K562 (cell line): ENCODE results near the gene TP63. TPM values are rescaled to one million over a fixed set of nuclear protein-coding genes. Genes with fewer than 3 reads are reported as not detected.

Source experiments
- ATAC-seq: fragments of 200-7000 bp; cut with Tn5 transposase; 3 replicates; pipeline ENCODE4 v1.9.1; 2020; ENCODE audit warnings: moderate library complexity
- BruUV-seq: library from RNA; stranded (reverse); fragments of 400-500 nt; replicated peaks from 2 replicates; lab custom pipeline; 2021; lab: Mats Ljungman, UMichigan
- CTCF ChIA-PET: fragments of 300-600 bp; formaldehyde crosslinking; extraction: SDS; loops from one replicate; lab custom pipeline; 2021; ENCODE audit warnings: low intra/inter-chr PET ratio; lab: Yijun Ruan, JAX
- POLR2A ChIA-PET: fragments of 300-600, 350-650 bp; sonication (Branson Sonifier 250); formaldehyde crosslinking; extraction: SDS; loops from one replicate; lab custom pipeline; 2021; ENCODE audit warnings: antibody characterized with exemption, inconsistent platforms; lab: Yijun Ruan, JAX
- DNase-seq, 4 experiments: peaks; one replicate each; pipeline versions ENCODE4 v3.0.0 to v3.0.0-alpha.2; 2011 to 2018; ENCODE audit warnings: low spot score in 3 of 4, mixed read lengths in 3 of 4; ENCODE audit errors: extremely low read depth in 1 of 4
- FAIRE-seq: peaks from 2 replicates; lab custom pipeline; 2011; peaks lifted over from hg19 to GRCh38; lab: Jason Lieb, UNC
- H2AFZ ChIP-seq: 2 replicates; pipeline ENCODE4 v1.6.0; 2011; ENCODE audit warnings: low read depth, low read length, control low read depth, inconsistent platforms
- H3K27ac ChIP-seq: fragments of 200-600 bp; 3 replicates; pipeline ENCODE4 v1.8.0; 2011; ENCODE audit warnings: low read depth, mild to moderate bottlenecking, control low read depth, inconsistent platforms, low read length, moderate library complexity, mixed read lengths; ENCODE audit errors: extremely low read depth
- H3K27me3 ChIP-seq, 2 experiments: fragments of 300-600 bp in 1 of 2; 2 replicates in 1 of 2; 3 replicates in 1 of 2; pipeline versions ENCODE4 v1.6.0 to v1.8.0; 2011; ENCODE audit warnings: inconsistent platforms in 2 of 2, low read length in 2 of 2, mild to moderate bottlenecking in 1 of 2, mixed read lengths in 1 of 2, moderate library complexity in 1 of 2; ENCODE audit not compliant: control insufficient read depth in 2 of 2, insufficient read depth in 2 of 2
- H3K36me3 ChIP-seq: fragments of 300-600 bp; 3 replicates; pipeline ENCODE4 v1.8.0; 2011; ENCODE audit warnings: mild to moderate bottlenecking, low read length, inconsistent platforms; ENCODE audit not compliant: control insufficient read depth, insufficient read depth
- H3K4me1 ChIP-seq, 2 experiments: fragments of 200-600 bp in 1 of 2; replicated peaks in 1 of 2; 2 replicates in 1 of 2; 3 replicates in 1 of 2; pipeline versions ENCODE4 v1.5.1 to v1.8.0; 2011; ENCODE audit warnings: inconsistent platforms in 2 of 2, low read length in 2 of 2, mild to moderate bottlenecking in 1 of 2, mixed read lengths in 1 of 2, moderate library complexity in 1 of 2; ENCODE audit not compliant: control insufficient read depth in 2 of 2, insufficient read depth in 2 of 2
- H3K4me2 ChIP-seq: 2 replicates; pipeline ENCODE4 v1.6.1; 2011; ENCODE audit warnings: low read length, control low read depth, inconsistent platforms, mixed read lengths; ENCODE audit not compliant: insufficient read depth
- H3K4me3 ChIP-seq: fragments of 200-600 bp; sonication (generic), shearing (Covaris generic); 2 replicates; pipeline ENCODE4 v1.5.1; 2016; ENCODE audit warnings: control low read depth, inconsistent platforms
- H3K79me2 ChIP-seq: fragments of 200-600 bp; 3 replicates; pipeline ENCODE4 v1.8.0; 2011; ENCODE audit warnings: low read length, inconsistent platforms; ENCODE audit not compliant: control insufficient read depth, insufficient read depth
- H3K9ac ChIP-seq, 2 experiments: 2 replicates each; pipeline versions ENCODE4 v1.6.0 to v1.6.1; 2011; ENCODE audit warnings: low read depth in 2 of 2, low read length in 2 of 2, control low read depth in 1 of 2, inconsistent platforms in 1 of 2, mild to moderate bottlenecking in 1 of 2, mixed read lengths in 1 of 2; ENCODE audit not compliant: insufficient read depth in 1 of 2
- H3K9me1 ChIP-seq: one replicate; pipeline ENCODE4 v1.6.0; 2011; ENCODE audit warnings: inconsistent platforms, mild to moderate bottlenecking, low read length, moderate library complexity; ENCODE audit not compliant: control insufficient read depth, insufficient read depth
- H3K9me3 ChIP-seq: replicated peaks from 2 replicates; pipeline ENCODE4 v1.5.1; 2011; ENCODE audit warnings: low read depth, low read length, inconsistent platforms; ENCODE audit not compliant: control insufficient read depth, insufficient read depth
- H4K20me1 ChIP-seq: replicated peaks from 2 replicates; pipeline ENCODE4 v1.6.1; 2011; ENCODE audit warnings: low read length, inconsistent platforms, mixed read lengths; ENCODE audit not compliant: control insufficient read depth, insufficient read depth
- CREM ChIP-seq: IDR thresholded peaks from 2 replicates; pipeline ENCODE4 v1.6.1; 2014; ENCODE audit warnings: antibody characterized with exemption, low read depth
- ESRRB ChIP-seq: fragments of 250-450 bp; sonication (Bioruptor Pico); IDR thresholded peaks from 2 replicates; pipeline ENCODE4 v1.5.0; 2020; ENCODE audit warnings: mild to moderate bottlenecking, moderate library complexity, borderline replicate concordance
- FOS ChIP-seq: IDR thresholded peaks from 3 replicates; pipeline ENCODE4 v1.6.1; 2011; ENCODE audit not compliant: insufficient read length; ENCODE audit errors: extremely low read depth
- IRF2 ChIP-seq: sonication (generic); formaldehyde crosslinking; IDR thresholded peaks from 2 replicates; pipeline ENCODE4 v1.8.1; 2022; ENCODE audit warnings: mild to moderate bottlenecking, missing genetic modification reagents
- MYC ChIP-seq, 2 experiments: fragments of 250-450 bp in 1 of 2; sonication (Bioruptor Pico) in 1 of 2; IDR thresholded peaks; 2 replicates each; pipeline versions ENCODE4 v1.5.1 to v1.6.1; 2012 to 2021; ENCODE audit warnings: low read depth in 2 of 2, borderline replicate concordance in 1 of 2, improper control_type of control experiment in 1 of 2, low read length in 1 of 2, mild to moderate bottlenecking in 1 of 2, moderate library complexity in 1 of 2
- NEUROD1 ChIP-seq: fragments of 150-350 bp; IDR thresholded peaks from 2 replicates; pipeline ENCODE4 v1.6.1; 2014; ENCODE audit warnings: borderline replicate concordance, low read length, low read depth; ENCODE audit not compliant: partially characterized antibody
- SRSF1 ChIP-seq: fragments of 200-400 bp; formaldehyde crosslinking; IDR thresholded peaks from 2 replicates; pipeline ENCODE4 v1.6.1; 2017; ENCODE audit warnings: mild to moderate bottlenecking, low read depth, low read length, moderate library complexity
- ZBTB1 ChIP-seq: sonication (generic); formaldehyde crosslinking; IDR thresholded peaks from 2 replicates; pipeline ENCODE4 v1.8.1; 2023; ENCODE audit warnings: missing genetic modification reagents, low read depth, mild to moderate bottlenecking, borderline replicate concordance
- ZFP1 ChIP-seq: fragments of 450-650 bp; formaldehyde crosslinking; IDR thresholded peaks from 2 replicates; pipeline ENCODE4 v1.4.0; 2020; ENCODE audit warnings: mild to moderate bottlenecking, mixed read lengths
- ZSCAN29 ChIP-seq: fragments of 450-650 bp; IDR thresholded peaks from 2 replicates; pipeline ENCODE4 v1.6.1; 2017
- WGBS: fragments of 100-300 bp; shearing (Covaris generic); methylation state at CpG from one replicate; pipeline ENCODE4 v1.1.6; 2016; ENCODE audit warnings: low coverage, mixed read lengths; ENCODE audit not compliant: insufficient coverage; ENCODE audit errors: missing lambda C conversion rate; 5-methylcytosine and 5-hydroxymethylcytosine counted together
- in situ Hi-C: fragments of 300-500 bp; cut with MboI; formaldehyde crosslinking; loops from 4 replicates; pipeline ENCODE4 v1.15.0; 2018; ENCODE audit warnings: inconsistent platforms, mixed read lengths
- intact Hi-C: fragments of 100-400 bp; cut with micrococcal nuclease; formaldehyde crosslinking; loops from 2 replicates; pipeline ENCODE4 v1.14.2; 2022
- polyA plus RNA-seq, 8 experiments: library from polyadenylated mRNA; depleted of rRNA in 4 of 8; stranded (reverse) in 5 of 8; unstranded in 3 of 8; fragments of >200 nt; fragmentation: Nextera tagmentation in 2 of 8; fragmentation: Illumina TruSeq in 1 of 8; extraction: Ambion mirVana in 2 of 8; extraction: Trizol in 1 of 8; gene quantifications; 2 replicates each; pipeline versions ENCODE4 v1.2.1 to v1.2.3, GENCODE V29; 2011 to 2014; ENCODE audit warnings: inconsistent platforms in 1 of 8, missing spikeins in 1 of 8
- total RNA-seq, 7 experiments: library from RNA; depleted of rRNA in 6 of 7; stranded (reverse); fragments of >200 nt in 6 of 7; fragmentation: Illumina TruSeq in 2 of 7; extraction: Trizol in 2 of 7; gene quantifications; 2 replicates each; pipeline versions ENCODE4 v1.2.1 to v1.2.3, GENCODE V29; 2011 to 2021; ENCODE audit warnings: low replicate concordance in 1 of 7
- TF ChIP-seq, protein P1 (sequence below), 2 experiments: fragments of 450-650 bp; formaldehyde crosslinking in 1 of 2; IDR thresholded peaks; 2 replicates each; pipeline versions ENCODE4 v1.4.0 to v1.6.1; 2014 to 2020; ENCODE audit warnings: mild to moderate bottlenecking in 2 of 2, borderline replicate concordance in 1 of 2, low read depth in 1 of 2
- TF ChIP-seq, protein P2 (sequence below), 2 experiments: fragments of 200-800 bp in 1 of 2; sonication (Bioruptor generic) in 1 of 2; sonication (generic) in 1 of 2; formaldehyde crosslinking in 1 of 2; IDR thresholded peaks in 1 of 2; conservative IDR thresholded peaks in 1 of 2; 2 replicates each; pipeline versions ENCODE4 v1.5.0 to v1.6.1; 2016 to 2020; ENCODE audit warnings: missing compliant biosample characterization in 1 of 2, missing genetic modification characterization in 1 of 2, missing genetic modification reagents in 1 of 2

The TP63 gene
- total and polyA plus RNA-seq, 9 of the 15 experiments (the other 6 are each of a cell fraction or from before 2014, with no cell fraction given) = 0.32 to 1.4 (median 0.50) TPM

DNA sequence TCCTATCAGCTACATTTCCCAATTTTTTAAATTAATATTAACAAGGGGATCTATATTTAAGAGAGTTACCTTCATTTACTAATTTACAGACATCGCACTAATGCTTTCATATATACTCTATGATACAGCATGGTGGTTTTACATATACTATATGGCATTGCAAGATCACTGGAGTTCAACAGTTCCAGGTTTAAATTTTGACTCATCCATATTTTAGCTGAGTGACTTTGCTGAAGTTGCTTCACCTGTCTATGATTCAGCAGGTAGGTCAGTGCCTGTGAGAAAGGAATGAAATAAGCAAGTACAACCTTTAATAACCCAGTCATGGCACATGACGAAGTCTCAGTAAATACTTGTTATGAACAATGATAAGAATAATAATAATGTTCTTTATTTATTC is 278.4 kb downstream of the TP63 start:
- Histone ChIP-seq H3K27ac (no peak overlapping the region), H3K9me3 (no peaks in the 10 kb centered on the region), H3K9ac (no peak overlapping the region), H3K4me3 (no peak overlapping the region), H3K36me3 (no peaks in the 10 kb centered on the region), H3K4me2 (no peak overlapping the region), H3K9me1 (no peaks in the 10 kb centered on the region), H2AFZ (no peak overlapping the region), H3K4me1 (no peaks in the 10 kb centered on the region), H3K79me2 (no peaks in the 10 kb centered on the region), H3K27me3 (no peaks in the 10 kb centered on the region), H4K20me1 (no peaks in the 10 kb centered on the region)
- FAIRE-seq = no peak
- POLR2A ChIA-PET = no interaction called here
- intact Hi-C loops = no loop called here
- no peak for ATAC-seq
- WGBS = 3% methylated on average over 2 of the region's 2 CpGs
- BruUV-seq = no TSS peak
- in situ Hi-C loops = no loop called here
- DNase-seq = no peak
- CTCF ChIA-PET = no interaction called here
- TF ChIP-seq NEUROD1 (no peak), ZFP1 (no peak), CREM (no peak), ZSCAN29 (no peak), MYC (IDR thresholded peaks at IDR 0.05; ENCODE audit: low read depth, low read length) (no peak), MYC (CRISPR knock-in tag; IDR thresholded peaks at IDR 0.05; ENCODE audit: borderline replicate concordance, low read depth) (no peak), ZBTB1 (no peak), ESRRB (CRISPR knock-in tag) (no peak), SRSF1 (no peak), IRF2 (no peak), FOS (no peak)
- TF ChIP-seq, protein P1, sequence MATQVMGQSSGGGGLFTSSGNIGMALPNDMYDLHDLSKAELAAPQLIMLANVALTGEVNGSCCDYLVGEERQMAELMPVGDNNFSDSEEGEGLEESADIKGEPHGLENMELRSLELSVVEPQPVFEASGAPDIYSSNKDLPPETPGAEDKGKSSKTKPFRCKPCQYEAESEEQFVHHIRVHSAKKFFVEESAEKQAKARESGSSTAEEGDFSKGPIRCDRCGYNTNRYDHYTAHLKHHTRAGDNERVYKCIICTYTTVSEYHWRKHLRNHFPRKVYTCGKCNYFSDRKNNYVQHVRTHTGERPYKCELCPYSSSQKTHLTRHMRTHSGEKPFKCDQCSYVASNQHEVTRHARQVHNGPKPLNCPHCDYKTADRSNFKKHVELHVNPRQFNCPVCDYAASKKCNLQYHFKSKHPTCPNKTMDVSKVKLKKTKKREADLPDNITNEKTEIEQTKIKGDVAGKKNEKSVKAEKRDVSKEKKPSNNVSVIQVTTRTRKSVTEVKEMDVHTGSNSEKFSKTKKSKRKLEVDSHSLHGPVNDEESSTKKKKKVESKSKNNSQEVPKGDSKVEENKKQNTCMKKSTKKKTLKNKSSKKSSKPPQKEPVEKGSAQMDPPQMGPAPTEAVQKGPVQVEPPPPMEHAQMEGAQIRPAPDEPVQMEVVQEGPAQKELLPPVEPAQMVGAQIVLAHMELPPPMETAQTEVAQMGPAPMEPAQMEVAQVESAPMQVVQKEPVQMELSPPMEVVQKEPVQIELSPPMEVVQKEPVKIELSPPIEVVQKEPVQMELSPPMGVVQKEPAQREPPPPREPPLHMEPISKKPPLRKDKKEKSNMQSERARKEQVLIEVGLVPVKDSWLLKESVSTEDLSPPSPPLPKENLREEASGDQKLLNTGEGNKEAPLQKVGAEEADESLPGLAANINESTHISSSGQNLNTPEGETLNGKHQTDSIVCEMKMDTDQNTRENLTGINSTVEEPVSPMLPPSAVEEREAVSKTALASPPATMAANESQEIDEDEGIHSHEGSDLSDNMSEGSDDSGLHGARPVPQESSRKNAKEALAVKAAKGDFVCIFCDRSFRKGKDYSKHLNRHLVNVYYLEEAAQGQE (IDR thresholded peaks at IDR 0.05; ENCODE audit: borderline replicate concordance) = no peak
- TF ChIP-seq, protein P1 (CRISPR knock-in tag; IDR thresholded peaks at IDR 0.05; ENCODE audit: low read depth) = no peak
- TF ChIP-seq, protein P2, sequence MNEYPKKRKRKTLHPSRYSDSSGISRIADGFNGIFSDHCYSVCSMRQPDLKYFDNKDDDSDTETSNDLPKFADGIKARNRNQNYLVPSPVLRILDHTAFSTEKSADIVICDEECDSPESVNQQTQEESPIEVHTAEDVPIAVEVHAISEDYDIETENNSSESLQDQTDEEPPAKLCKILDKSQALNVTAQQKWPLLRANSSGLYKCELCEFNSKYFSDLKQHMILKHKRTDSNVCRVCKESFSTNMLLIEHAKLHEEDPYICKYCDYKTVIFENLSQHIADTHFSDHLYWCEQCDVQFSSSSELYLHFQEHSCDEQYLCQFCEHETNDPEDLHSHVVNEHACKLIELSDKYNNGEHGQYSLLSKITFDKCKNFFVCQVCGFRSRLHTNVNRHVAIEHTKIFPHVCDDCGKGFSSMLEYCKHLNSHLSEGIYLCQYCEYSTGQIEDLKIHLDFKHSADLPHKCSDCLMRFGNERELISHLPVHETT (CRISPR knock-in tag; conservative IDR thresholded peaks at IDR 0.05 in 1 of 2, IDR thresholded peaks at IDR 0.05 in 1 of 2) = no peak
